Pons (tissue), 1 donor: ENCODE measurements around the gene OAS1.
"Not testable (repeated sequence)": the region's sequence is repeated elsewhere in the genome, so short reads cannot be mapped to it uniquely, and the experiment has no call there.

Experiments used
- DNase-seq: peaks from one replicate; pipeline ENCODE4 v3.0.0-alpha.2; 2016; ENCODE audit warnings: low spot score

The OAS1 gene

DNA sequence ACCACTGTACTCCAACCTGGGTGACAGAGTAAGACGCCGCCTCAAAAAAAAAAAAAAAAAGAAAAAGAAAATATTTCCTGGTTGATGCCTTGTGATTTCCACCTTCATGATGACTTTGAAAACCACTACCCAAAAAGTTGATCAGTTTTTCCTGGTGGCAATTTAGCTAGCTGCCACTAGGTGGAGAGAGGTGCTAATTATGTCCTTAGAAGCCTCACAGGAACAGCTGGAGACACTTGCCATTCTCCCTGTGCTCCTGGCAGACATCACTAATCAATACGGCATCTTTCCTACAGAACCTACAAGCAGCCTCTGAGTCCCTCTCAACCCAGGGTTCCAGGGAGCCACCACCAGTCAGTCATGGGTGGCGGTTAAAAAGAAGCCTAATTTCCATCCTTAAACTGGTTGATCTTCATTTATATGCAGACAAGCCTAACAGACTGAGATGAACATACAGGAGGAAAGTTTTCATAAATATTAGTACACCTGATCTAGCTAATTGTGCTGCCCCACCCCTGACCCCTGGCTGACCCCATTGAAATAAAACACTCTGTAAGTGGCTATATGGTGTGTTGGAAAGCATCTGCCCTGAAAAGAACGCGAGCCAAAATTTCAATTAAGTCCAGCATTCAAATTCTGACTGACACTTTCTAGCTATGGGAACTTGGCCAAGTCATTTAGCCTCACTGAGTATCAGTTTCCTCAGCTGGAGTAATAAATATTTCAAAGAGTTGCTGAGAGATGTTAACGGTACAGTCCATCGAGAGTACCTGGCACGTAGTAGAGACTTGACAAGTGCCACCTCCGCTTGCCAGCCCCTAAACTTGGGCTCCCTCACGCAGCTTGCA lies 6.2 kb upstream of the OAS1 start:
- DNase-seq = peak; percentile 52

DNA sequence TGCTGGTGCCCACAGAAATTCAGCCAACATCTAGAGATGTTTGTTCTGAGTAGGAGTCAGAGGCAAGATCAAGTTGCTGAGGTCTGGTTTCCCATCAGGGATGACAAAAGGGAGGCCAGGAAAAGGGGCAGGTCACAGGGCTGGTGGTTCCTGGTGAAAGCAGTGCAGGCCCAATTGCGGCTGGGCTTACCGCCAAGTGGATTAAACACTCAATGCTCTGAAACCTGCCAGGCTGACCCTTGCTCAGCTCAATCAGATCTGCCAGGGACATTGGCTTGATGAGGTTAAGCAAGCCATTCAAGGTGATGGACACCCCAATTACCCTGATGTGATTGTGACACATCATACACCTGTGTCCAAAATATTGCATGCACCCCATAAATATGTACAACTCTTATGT lies 5.5 kb upstream of the OAS1 start:
- no peak for DNase-seq

DNA sequence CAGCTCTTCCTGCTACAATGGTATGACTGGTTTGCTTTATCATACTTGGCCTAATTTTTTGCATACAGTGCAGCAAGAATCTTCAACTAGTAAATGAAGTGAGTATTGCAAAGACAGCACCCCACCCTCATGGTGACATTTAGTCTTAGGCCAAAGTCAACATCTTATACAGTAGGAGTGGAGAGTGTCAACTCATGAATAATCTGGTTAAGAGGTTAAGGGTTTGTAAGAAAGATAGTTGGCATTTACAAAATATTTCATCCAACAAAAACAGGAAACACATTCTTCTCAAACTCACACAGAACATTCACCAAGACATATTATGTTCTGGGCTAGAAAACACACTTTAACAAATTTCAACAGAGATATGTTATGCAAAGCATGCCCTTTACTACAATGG lies 2.2 kb upstream of the OAS1 start:
- DNase-seq = no peak

DNA sequence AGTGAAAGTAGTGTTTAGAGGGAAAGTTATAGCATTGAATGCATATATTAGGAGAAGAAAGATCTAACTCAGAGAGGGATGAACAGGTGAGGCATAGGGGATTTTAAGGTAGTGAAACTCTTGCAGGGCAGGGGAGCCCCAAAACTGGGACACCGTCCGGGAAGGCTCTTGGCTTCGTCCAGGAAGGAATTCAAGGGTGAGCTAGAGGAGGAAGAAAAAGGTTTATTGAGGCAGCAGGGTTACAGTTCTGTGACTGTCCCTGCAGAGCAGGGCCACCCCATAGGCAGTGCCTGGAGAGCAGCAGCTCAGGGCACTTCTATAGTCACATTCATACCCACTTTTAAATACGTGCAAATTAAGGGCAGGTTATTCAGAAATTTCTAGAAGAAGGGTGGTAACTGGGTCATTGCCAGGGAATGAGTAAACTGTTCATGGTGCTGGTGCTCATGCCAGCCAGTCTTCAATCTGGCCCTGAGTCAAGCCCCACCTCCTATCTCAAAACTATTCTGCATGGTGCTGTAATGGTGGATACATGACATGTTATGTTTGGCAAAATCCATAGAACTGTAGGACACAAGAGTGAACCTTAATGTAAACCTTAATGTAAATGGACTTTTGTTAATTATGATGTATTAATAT lies 1.2 kb upstream of the OAS1 start:
- DNase-seq = no peak

DNA sequence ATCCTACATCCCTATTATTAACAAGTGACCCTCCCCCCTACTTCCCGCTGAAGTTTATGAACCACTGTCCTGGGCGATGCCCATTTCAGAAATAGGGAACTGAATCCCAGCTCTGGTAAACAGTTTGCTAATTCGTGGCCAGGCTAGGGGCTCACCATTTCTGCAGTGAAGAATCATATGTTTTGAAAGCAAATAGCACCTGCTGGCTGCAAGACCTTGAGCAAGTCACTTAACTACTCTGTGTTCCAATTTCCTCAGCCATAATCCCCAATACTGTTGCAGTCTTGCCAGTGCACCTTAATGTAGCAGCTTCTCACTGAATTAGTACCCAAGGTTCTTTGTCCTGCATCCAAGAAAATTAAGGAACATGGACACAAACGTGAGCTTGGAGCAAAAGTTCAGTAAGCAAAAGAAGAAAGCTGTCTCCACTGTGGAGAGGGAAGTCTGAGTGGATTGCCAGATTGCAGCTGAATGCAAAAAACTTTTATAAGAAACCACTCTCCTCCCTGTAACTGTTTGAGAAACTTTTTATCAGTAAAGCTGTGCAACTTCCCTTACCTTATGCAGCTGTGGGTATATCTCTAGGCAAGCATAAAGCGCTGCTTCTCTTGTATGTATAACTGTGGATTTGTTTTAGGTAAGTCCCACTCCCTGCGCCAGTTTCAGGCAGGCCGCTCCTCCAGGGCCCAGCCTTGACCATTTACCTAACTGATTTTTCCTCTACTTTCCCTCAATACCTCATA lies 824 bp downstream of the OAS1 start:
- peak; percentile 42 for DNase-seq

DNA sequence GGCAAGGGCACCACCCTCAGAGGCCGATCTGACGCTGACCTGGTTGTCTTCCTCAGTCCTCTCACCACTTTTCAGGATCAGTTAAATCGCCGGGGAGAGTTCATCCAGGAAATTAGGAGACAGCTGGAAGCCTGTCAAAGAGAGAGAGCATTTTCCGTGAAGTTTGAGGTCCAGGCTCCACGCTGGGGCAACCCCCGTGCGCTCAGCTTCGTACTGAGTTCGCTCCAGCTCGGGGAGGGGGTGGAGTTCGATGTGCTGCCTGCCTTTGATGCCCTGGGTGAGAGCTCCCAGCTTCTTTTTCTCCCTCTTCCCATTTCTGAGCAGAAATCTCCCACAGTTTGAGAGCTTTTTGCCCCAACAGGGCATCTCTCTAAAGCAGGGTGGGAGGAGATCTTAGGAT lies 1.8 kb downstream of the OAS1 start:
- no peak for DNase-seq

DNA sequence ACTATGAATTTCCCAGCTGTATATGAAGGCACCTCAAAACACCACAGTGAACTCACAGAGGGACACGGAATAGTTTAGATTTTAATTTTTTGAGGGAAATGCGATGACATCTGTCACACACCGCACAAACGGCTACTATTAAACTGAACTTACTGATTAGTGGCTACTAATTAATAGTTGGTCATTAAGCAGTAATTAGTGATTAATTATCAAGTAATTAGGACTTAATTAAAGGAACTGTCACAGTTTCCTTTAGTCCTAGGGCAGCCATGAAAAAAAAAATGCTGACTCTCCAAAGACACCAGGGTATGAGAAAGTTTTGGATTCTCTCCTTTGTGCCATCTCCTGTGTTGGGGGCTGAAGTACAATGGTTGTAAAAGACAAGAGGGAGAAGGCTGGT lies 2.9 kb downstream of the OAS1 start:
- no peak for DNase-seq

DNA sequence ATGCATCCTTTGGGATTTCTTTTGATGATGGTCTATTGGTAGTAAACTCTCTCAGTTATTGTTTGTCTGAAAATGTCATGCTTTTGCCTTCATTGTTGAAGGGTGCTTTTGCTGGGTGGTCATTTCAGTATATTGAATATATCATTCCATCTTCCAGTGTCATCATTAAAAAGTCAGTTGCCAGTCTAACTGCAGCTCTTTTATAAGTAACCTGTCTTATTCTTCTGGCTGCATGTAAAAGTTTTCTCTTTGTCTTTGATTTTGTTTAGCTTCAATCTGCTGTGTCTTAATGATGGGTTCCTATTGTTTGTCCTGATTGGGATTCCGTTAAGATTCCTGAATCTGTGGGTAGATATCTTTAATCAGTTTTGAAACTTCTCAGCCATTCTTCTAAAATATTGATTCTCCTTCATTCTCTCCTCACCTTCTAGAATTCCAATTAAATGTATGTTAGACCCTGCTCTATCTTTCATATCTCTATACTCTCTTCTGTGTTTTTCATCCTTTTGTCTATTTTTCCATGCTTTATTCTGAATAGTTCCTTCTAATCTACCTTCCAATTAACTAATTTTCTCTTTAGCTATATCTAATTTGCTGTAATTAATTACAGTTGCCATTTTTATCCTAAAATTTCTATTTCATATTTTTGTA lies 6.4 kb downstream of the OAS1 start:
- DNase-seq = no peak

DNA sequence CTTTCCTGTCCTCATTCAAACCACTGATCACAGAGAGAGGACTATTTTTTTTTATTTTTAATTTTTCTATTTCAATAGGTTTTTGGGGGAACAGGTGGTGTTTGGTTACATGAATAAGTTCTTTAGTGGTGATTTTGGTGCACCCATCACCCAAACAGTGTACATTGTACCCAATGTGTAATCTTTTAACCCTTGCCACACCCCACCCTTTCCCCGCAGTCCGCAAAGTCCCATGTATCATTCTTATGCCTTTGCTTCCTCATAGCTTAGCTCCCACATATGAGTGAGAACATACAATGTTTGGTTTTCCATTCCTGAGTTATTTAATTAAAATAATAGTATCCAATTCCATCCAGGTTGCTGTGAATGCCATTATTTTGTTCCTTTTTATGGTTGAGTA lies 7.1 kb downstream of the OAS1 start:
- not testable (repeated sequence) for DNase-seq

DNA sequence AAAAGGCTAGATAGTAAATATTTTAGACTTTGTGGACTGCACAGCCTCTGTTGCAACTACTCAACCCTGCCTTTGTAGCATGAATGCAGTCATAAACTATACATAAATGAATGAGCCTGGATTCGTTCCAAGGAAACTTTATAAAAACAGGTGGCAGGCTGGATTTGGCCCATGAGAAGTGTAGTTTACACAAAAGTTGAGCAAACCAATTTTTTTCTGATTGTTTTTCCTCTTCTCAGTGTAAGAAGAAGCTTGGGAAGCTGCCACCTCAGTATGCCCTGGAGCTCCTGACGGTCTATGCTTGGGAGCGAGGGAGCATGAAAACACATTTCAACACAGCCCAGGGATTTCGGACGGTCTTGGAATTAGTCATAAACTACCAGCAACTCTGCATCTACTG lies 9.5 kb downstream of the OAS1 start:
- no peak for DNase-seq

DNA sequence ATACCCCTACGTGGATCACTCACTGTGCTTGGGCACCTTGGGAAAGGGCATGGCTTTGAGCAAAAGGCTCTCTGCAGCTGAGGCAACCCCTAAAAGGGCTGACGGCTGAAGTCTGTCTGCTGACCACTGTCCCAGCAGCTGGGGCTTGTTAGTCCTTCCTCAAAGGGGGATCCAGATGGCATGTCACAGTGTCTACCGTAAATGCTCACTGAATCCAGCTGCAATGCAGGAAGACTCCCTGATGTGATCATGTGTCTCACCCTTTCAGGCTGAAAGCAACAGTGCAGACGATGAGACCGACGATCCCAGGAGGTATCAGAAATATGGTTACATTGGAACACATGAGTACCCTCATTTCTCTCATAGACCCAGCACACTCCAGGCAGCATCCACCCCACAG lies 12.4 kb downstream of the OAS1 start:
- no peak for DNase-seq

DNA sequence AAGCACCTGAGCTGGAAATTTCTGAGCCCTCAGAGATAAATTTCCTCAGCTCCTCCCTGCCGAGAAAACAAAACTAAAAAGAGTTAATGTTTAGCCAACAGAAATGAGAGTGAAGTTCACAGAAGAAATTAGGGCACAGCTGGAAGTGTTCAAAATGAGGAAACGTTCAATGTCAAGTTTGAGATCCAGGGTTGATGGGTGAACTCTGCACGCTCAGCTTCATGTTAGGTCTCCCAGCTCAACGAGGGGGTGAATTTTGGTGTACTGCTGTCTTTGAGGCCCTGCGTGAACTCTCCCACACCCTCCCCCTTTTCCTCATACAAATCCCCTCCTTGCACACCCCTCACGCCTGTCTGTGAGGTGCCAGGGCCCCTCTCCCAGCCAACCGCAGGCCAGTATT lies 18.2 kb downstream of the OAS1 start:
- no peak for DNase-seq

DNA sequence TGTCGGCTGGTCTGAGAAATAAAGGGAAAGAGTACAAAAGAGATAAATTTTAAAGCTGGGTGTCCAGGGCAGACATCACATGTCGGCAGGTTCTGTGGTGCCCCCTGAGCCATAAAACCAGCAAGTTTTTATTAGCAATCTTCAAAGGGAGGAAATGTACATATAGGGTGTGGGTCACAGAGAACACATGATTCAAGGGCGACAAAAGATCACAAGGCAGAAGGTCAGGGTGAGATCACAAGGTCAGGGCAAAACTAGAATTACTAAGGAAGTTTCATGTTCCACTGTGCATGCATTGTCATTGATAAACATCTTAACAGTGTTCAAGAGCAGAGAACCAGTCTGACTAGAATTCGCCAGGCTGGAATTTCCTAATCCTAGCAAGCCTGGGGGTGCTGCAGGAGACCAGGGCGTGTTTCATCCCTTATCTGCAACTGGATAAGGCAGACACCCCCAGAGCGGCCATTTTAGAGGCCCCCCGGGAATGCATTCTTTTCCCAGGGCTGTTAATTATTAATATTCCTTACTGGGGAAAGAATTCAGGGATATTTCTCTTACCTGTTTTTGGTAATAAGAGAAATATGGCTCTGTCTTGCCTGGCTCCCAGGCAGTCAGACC lies 19.8 kb downstream of the OAS1 start:
- not testable (repeated sequence) for DNase-seq

DNA sequence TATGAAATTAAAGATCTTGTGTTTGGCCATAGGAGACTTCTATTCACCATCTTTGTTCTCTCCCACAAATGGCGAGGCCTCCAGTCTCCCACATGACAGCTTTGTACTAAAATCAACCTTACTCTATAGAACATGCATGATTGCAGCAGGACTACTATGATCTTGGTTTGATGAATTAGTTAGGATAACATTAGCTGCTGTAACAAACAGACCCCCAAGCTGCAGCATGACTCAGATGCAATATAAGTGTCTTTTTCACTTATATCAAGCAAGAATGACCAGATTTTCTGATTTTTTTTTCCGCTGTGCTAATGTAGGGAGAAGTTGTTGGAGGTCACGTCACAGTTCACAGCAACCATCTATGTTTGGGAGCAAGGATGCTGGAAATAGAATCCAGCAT lies 20.7 kb downstream of the OAS1 start:
- DNase-seq = no peak

DNA sequence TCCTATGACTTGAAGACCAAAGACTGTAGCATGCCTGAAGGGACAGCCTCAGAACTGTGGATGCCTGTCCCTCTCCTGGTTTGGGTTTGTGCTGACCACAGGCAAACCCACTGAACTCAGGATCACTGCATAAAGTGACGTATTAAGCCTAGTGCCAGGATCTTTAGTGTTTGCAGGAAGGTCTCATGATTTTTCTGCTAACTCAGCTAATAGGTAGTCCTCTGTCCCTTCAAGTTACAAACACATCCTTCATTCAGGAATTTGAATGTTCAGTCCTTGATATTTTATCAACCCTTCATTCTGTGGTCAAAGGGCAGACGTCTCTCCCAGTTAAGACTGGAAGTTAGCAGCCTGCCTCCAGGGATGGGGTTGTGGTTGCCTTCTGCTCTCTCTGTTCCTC lies 21.2 kb downstream of the OAS1 start:
- DNase-seq = no peak

DNA sequence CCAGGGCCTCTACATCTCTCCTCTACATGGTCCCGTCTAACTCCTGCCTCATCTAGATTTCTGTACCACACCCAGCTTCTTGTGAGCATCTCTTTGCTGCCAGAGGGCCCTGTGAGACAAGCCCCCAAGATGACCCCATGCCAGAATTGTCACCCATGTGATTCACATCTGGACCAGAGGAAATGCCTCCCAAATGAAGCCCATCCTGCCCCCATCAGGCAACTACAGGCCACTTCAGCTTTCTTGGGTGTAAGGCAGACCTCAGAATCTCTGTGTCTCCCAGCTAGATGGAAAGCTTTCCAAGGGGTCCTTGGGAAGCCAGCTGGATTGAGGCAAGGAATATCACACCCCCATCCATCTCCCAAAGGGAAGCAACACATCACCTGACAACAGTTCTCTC lies 22.2 kb downstream of the OAS1 start:
- no peak for DNase-seq

DNA sequence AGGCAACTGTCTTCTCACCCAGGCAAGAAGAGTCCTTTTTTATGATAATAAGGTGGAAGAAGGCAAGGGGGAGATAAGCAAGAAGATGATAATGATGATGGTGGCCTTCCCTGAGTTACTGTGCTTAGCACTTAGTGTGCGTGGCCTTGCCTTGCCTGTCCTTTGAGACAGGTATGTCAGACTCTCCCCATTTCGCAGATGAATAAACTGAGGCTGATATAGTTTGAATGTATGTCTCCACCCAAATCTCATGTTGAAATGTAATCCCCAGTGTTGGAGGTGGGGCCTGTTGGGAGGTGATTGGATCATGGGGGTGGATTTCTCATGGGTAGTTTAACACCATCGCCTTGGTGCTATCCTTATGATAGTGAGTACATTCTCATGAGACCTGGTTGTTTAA lies 23.0 kb downstream of the OAS1 start:
- no peak for DNase-seq

DNA sequence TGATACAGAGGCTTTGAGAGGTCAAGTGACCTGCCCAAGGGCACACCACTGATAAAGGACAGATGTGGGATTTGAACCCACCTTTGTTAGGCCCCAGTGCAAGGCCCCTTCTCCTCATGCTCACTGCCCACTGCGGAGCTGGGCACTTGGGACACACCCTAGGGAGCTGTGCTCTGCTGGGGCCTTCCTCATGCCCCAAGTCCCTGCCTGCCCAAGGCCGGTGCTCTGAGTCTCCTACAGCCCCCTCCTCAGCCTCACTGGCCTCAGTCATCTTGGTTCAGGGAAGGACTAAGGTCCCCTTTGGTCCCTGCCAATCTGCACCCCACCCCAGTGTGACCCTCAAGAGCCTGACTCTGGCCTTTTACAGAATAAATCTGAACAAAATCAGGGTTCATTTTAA lies 23.6 kb downstream of the OAS1 start:
- no peak for DNase-seq

DNA sequence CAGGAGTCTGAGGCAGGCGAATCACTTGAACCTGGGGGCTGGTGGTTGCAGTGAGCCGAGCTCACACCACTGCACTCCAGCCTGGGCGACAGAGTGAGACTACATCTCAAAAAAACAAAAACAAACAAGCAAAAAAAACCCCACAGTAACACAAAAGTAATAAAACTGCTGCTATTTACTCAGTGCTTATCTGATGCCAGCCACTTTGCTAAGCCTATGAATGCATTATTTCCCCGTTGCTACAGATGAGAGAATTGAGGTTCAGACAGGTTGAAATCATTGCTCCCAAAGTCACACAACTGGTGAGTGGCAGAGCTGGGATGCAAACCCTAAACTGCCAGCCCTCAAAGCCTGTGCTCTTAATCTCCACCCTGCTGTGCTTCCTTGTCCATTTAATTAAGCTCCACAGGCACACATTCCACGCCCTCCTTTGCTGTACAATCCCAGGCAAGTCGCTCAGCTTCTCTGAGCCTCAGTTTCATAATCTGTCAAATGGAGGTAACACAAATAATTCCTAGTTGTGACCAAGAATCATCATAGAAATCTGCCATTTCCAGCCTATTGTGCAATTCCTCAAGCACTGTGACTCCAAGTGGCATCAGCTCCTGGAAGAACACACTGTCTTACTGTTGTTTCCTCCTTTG lies 25.8 kb downstream of the OAS1 start:
- no peak for DNase-seq

DNA sequence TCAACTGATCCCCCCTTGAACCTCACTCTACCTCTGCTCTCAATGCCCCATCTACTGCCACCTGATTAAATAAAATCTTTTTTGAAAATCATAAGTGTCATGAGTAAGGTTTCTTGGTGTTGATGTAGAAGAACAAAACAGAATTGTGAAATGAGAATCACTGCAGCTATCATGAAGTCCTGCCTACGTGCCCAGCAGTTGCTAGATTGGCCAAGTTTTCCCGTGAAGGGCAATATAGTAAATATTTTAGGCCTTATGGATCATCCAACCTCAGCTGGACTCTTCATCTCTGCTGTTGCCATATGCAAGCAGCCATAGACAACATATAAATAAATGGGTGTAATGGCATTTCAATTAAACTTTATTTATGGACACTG lies 26.4 kb downstream of the OAS1 start:
- DNase-seq = no peak

DNA sequence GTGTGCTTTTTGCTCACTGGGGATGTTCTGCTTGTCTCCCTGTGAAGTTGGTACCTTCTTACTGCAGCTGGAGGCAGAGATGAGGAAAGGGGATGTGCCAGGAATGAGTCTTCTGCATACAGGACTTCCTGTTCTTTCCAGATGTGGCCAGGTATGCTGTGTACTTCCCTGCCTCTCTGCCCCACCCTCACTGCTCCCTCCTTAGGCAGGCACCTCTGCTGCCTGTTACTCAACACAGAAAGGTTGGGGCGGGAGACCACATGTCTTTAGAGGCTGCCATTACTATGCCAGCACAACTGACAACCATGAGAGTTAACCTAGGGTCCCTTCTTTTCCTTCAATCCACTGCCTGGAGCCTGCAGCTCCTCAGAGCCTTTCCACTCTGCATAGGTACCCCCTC lies 29.5 kb downstream of the OAS1 start:
- DNase-seq = no peak

DNA sequence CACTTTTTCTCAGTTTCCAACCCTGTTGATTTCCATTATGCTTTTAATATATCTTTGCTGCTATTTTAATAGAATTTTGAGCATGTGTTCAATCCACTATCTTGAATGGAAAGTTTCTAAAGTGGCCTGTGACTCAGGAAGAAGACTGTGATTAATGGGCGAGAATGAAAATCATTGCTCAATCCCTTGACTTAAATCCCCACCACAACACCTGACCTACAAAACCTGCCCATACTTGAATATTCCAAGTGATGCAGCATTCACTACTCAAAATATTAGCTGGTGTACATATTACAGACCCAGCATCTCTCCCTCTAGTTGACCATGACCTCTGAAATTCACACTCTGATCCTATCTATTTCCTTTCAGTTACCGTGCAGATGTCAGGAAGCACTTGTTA lies 30.2 kb downstream of the OAS1 start:
- DNase-seq = no peak
